Hematopoietic multipotent progenitor cell treated with erythropoietin and hydrocortisone succinate and interleukin-3 and kit ligand, for 17 days (in vitro differentiated cells): Measurements from ENCODE around the gene KISS1R.

ENCODE experiments used
- DNase-seq: peaks from one replicate; pipeline ENCODE4 v3.0.0-alpha.2; 2015; ENCODE audit warnings: low spot score

The KISS1R gene

GRCh38 chr19:899336-900042 lies 17.6 kb upstream of the KISS1R start:
- DNase-seq = no peak

GRCh38 chr19:900043-900301 lies 17.2 kb upstream of the KISS1R start:
- DNase-seq = peak; percentile 57

- peak; percentile 69 for DNase-seq
Observed at GRCh38 chr19:900302-901111, 16.6 kb upstream of the KISS1R start.

GRCh38 chr19:901216-902092 lies 15.7 kb upstream of the KISS1R start:
- no peak for DNase-seq

- no peak for DNase-seq
Observed at GRCh38 chr19:902093-902370, 15.1 kb upstream of the KISS1R start.

- no peak for DNase-seq
Observed at GRCh38 chr19:902446-903226, 14.5 kb upstream of the KISS1R start.

- DNase-seq = no peak
Observed at GRCh38 chr19:903266-903797, 13.8 kb upstream of the KISS1R start.

GRCh38 chr19:904545-904944 lies 12.6 kb upstream of the KISS1R start:
- no peak for DNase-seq

GRCh38 chr19:906480-906879 lies 10.7 kb upstream of the KISS1R start:
- peak; percentile 50 for DNase-seq

- DNase-seq = peak; percentile 97
Observed at GRCh38 chr19:907183-907853, 9.8 kb upstream of the KISS1R start.

GRCh38 chr19:911197-912033 lies 5.7 kb upstream of the KISS1R start:
- DNase-seq = no peak

GRCh38 chr19:912181-913079 lies 4.7 kb upstream of the KISS1R start:
- DNase-seq = no peak

- DNase-seq = peak; percentile 80
Observed at GRCh38 chr19:913080-913748, 3.9 kb upstream of the KISS1R start, which contains the start of gene R3HDM4. R3HDM4 (minus strand) TSS chr19:913219; CDS start chr19:913157, 62 bp downstream.

GRCh38 chr19:916645-917322 lies 349 bp upstream of the KISS1R start:
- DNase-seq = no peak

- DNase-seq = no peak
Observed at GRCh38 chr19:918152-918437, 962 bp downstream of the KISS1R start.

- no peak for DNase-seq
Observed at GRCh38 chr19:918481-919198, 1.5 kb downstream of the KISS1R start.

GRCh38 chr19:919199-920050 lies 2.3 kb downstream of the KISS1R start:
- no peak for DNase-seq
